Suprapubic skin (tissue), 4 donors: ENCODE measurements around the gene CYP46A1. TPM values are rescaled to one million over a fixed set of nuclear protein-coding genes. Genes with fewer than 3 reads are reported as not detected.

ENCODE experiments used
- DNase-seq, 2 donors: peaks; one replicate each; pipeline ENCODE4 v3.0.0-alpha.2; 2019; ENCODE audit warnings: low spot score in 2 of 2
- H3K27ac ChIP-seq: fragments of 200-600 bp; sonication (generic); one replicate; pipeline ENCODE4 v1.5.1; 2019
- H3K27me3 ChIP-seq: fragments of 200-600 bp; sonication (generic); one replicate; pipeline ENCODE4 v1.5.1; 2019
- H3K36me3 ChIP-seq: fragments of 200-600 bp; sonication (generic); one replicate; pipeline ENCODE4 v1.5.1; 2019
- H3K4me1 ChIP-seq: fragments of 200-600 bp; sonication (generic); one replicate; pipeline ENCODE4 v1.5.1; 2019
- H3K4me3 ChIP-seq: fragments of 200-600 bp; sonication (generic); one replicate; pipeline ENCODE4 v1.5.1; 2019; ENCODE audit warnings: mild to moderate bottlenecking
- H3K9me3 ChIP-seq: fragments of 200-600 bp; sonication (generic); one replicate; pipeline ENCODE4 v1.5.1; 2019
- CTCF ChIP-seq, 2 donors: fragments of 200-600 bp in 1 of 2; fragments of 450-650 bp in 1 of 2; sonication (generic) in 1 of 2; IDR thresholded peaks; one replicate each; pipeline ENCODE4 v1.5.1; 2016 to 2019; ENCODE audit warnings: antibody characterized with exemption in 2 of 2, mild to moderate bottlenecking in 1 of 2, moderate library complexity in 1 of 2
- EP300 ChIP-seq: sonication (generic); formaldehyde crosslinking; IDR thresholded peaks from one replicate; pipeline ENCODE4 v1.6.1; 2017; ENCODE audit warnings: antibody characterized with exemption
- POLR2A ChIP-seq, 2 donors: fragments of 450-650 bp; IDR thresholded peaks; one replicate each; pipeline ENCODE4 v1.6.1; 2017; ENCODE audit warnings: antibody characterized with exemption in 2 of 2, mild to moderate bottlenecking in 2 of 2, moderate library complexity in 2 of 2
- POLR2AphosphoS5 ChIP-seq, 3 donors: sonication (generic); formaldehyde crosslinking; IDR thresholded peaks; one replicate each; pipeline ENCODE4 v1.6.1; 2017; ENCODE audit warnings: antibody characterized with exemption in 3 of 3
- WGBS: methylation state at CpG from one replicate; pipeline ENCODE4 v1.1.5; 2018; 5-methylcytosine and 5-hydroxymethylcytosine counted together
- total RNA-seq, 4 donors: library from RNA; depleted of rRNA; stranded (reverse); fragments of >200 nt; gene quantifications; one replicate each; pipeline ENCODE4 v1.1.0, GENCODE V29; 2016

CYP46A1 gene
- total RNA-seq, 4 donors from 2014 or later: 0.47 to 2.0 (median 1.0) TPM; not detected in 1

GRCh38 chr14:99672506-99673304 lies 11.4 kb upstream of the CYP46A1 start:
- Histone ChIP-seq H3K36me3 (peaks cover 3% of the 10 kb centered on the region), H3K4me1 (no peaks in the 10 kb centered on the region), H3K27ac (no peak overlapping the region), H3K9me3 (no peaks in the 10 kb centered on the region), H3K4me3 (no peak overlapping the region), H3K27me3 (peaks cover 8% of the 10 kb centered on the region)
- no peak for TF ChIP-seq EP300
- no peak for TF ChIP-seq CTCF (IDR thresholded peaks at IDR 0.05)
- TF ChIP-seq POLR2A (IDR thresholded peaks at IDR 0.05): no peak
- no peak for TF ChIP-seq POLR2AphosphoS5 (IDR thresholded peaks at IDR 0.05)
- 67% methylated on average over 11 of the region's 11 CpGs for WGBS
- no peak for DNase-seq

GRCh38 chr14:99673305-99674063 lies 10.6 kb upstream of the CYP46A1 start:
- no peaks in the 10 kb centered on the region for H3K4me1 ChIP-seq

GRCh38 chr14:99674064-99674650 lies 9.9 kb upstream of the CYP46A1 start:
- no peak overlapping the region for H3K27ac ChIP-seq
- H3K4me3 ChIP-seq: no peak overlapping the region
- TF ChIP-seq EP300: no peak
- TF ChIP-seq POLR2AphosphoS5 (IDR thresholded peaks at IDR 0.05): no peak
- H3K4me1 ChIP-seq: no peaks in the 10 kb centered on the region
- no peaks in the 10 kb centered on the region for H3K36me3 ChIP-seq
- WGBS: 91% methylated on average over 6 of the region's 9 CpGs
- H3K9me3 ChIP-seq: no peaks in the 10 kb centered on the region
- H3K27me3 ChIP-seq: peaks cover 8% of the 10 kb centered on the region
- no peak for DNase-seq

More at GRCh38 chr14:99673305-99674063, 10.6 kb upstream of the CYP46A1 start:
- peaks cover 8% of the 10 kb centered on the region for H3K27me3 ChIP-seq
- H3K36me3 ChIP-seq: peaks cover 3% of the 10 kb centered on the region
- no peak overlapping the region for H3K4me3 ChIP-seq
- H3K9me3 ChIP-seq: no peaks in the 10 kb centered on the region
- 71% methylated on average over 8 of the region's 8 CpGs for WGBS
- no peak for TF ChIP-seq EP300
- TF ChIP-seq CTCF (IDR thresholded peaks at IDR 0.05): no peak
- no peak for TF ChIP-seq POLR2A (IDR thresholded peaks at IDR 0.05)
- no peak for TF ChIP-seq POLR2AphosphoS5 (IDR thresholded peaks at IDR 0.05)
- DNase-seq: no peak
- no peak overlapping the region for H3K27ac ChIP-seq

- Histone ChIP-seq H3K27ac (no peak overlapping the region), H3K36me3 (no peaks in the 10 kb centered on the region), H3K4me3 (no peak overlapping the region), H3K9me3 (no peaks in the 10 kb centered on the region), H3K27me3 (peaks cover 8% of the 10 kb centered on the region), H3K4me1 (no peaks in the 10 kb centered on the region)
- 34% methylated on average over 14 of the region's 60 CpGs for WGBS
- no peak for DNase-seq
- TF ChIP-seq POLR2AphosphoS5 (IDR thresholded peaks at IDR 0.05): no peak
- TF ChIP-seq EP300: no peak
- no peak for TF ChIP-seq POLR2A (IDR thresholded peaks at IDR 0.05)
- TF ChIP-seq CTCF (IDR thresholded peaks at IDR 0.05): no peak
These were observed 9.2 kb upstream of the CYP46A1 start for GRCh38 chr14:99674776-99675381.

- peaks cover 8% of the 10 kb centered on the region for H3K27me3 ChIP-seq
- no peak for TF ChIP-seq CTCF (IDR thresholded peaks at IDR 0.05)
- no peak for TF ChIP-seq POLR2AphosphoS5 (IDR thresholded peaks at IDR 0.05)
- no peak for TF ChIP-seq POLR2A (IDR thresholded peaks at IDR 0.05)
- TF ChIP-seq EP300: no peak
- no peak for DNase-seq
- no peaks in the 10 kb centered on the region for H3K4me1 ChIP-seq
- WGBS: 50% methylated on average over 19 of the region's 42 CpGs
- H3K36me3 ChIP-seq: no peaks in the 10 kb centered on the region
- H3K27ac ChIP-seq: no peak overlapping the region
- H3K4me3 ChIP-seq: no peak overlapping the region
- no peaks in the 10 kb centered on the region for H3K9me3 ChIP-seq
These were observed 8.7 kb upstream of the CYP46A1 start for GRCh38 chr14:99675382-99675835.
